Measurements from ENCODE around the gene CRYGN.

DNA sequence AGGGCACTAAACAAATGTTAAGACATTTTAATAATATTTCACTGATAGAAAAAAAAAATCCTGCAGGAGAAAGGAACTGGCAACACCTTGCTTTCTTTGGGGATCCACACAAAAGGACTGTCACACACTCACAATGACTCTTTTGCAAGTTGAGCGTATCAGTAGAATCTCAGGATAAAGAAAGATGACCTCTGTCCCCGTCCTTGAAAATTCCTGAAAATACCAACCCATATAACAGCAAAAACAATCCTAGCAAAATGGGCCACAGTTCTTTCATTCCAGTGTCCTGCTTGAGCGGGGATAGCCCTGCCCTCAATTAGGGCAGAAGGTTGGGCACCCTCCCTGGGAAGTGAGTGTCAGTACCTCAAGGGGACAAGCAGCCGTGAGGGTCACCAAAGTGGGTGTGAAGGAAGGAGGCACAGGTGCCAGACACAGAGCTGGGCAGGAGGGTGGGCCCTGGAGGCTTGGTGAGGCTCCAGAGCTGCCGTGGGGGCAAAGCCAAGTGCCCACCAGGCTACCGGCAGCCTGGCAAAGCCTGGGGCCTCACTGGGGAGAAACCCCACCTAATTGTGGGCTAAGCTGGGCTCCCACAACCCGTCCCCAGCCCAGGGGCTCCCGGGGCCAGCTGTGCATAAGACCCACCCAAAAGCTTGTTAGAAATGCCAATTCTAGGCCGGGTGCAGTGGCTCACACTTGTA is 32.9 kb downstream of the CRYGN start:
- TF ChIP-seq, protein P1, sequence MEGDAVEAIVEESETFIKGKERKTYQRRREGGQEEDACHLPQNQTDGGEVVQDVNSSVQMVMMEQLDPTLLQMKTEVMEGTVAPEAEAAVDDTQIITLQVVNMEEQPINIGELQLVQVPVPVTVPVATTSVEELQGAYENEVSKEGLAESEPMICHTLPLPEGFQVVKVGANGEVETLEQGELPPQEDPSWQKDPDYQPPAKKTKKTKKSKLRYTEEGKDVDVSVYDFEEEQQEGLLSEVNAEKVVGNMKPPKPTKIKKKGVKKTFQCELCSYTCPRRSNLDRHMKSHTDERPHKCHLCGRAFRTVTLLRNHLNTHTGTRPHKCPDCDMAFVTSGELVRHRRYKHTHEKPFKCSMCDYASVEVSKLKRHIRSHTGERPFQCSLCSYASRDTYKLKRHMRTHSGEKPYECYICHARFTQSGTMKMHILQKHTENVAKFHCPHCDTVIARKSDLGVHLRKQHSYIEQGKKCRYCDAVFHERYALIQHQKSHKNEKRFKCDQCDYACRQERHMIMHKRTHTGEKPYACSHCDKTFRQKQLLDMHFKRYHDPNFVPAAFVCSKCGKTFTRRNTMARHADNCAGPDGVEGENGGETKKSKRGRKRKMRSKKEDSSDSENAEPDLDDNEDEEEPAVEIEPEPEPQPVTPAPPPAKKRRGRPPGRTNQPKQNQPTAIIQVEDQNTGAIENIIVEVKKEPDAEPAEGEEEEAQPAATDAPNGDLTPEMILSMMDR (optimal IDR thresholded peaks at IDR 0.05 in 1 of 3, IDR thresholded peaks at IDR 0.05 in 1 of 3, conservative IDR thresholded peaks at IDR 0.05 in 1 of 3; ENCODE audit: extremely low read depth in 1 of 3, insufficient read depth in 2 of 3, low read length in 3 of 3) = no peak
- no peak for TF ChIP-seq EZH2 (IDR thresholded peaks at IDR 0.05; ENCODE audit: low read length)

Data from keratinocyte (primary cell).